Peyer's patch (tissue), 4 donors: ENCODE data around the gene CA14. TPM values are rescaled to one million over a fixed set of nuclear protein-coding genes. Genes with fewer than 3 reads are reported as not detected.
A peak's percentile ranks its signal among the peaks of the same experiment; 100 is the strongest.

Experiments used
- DNase-seq, 3 donors: peaks; one replicate each; pipeline ENCODE4 v3.0.0-alpha.2; 2017 to 2019
- H3K27ac ChIP-seq, 4 donors: fragments of 200-600 bp; sonication (generic); one replicate each; pipeline ENCODE4 v1.5.1; 2016 to 2019
- H3K27me3 ChIP-seq, 2 donors: fragments of 200-600 bp; sonication (generic); one replicate each; pipeline ENCODE4 v1.5.1; 2019
- H3K36me3 ChIP-seq, 3 donors: fragments of 200-600 bp; sonication (generic); one replicate each; pipeline ENCODE4 v1.5.1; 2016 to 2019
- H3K4me1 ChIP-seq, 4 donors: fragments of 200-600 bp; sonication (generic); one replicate each; pipeline ENCODE4 v1.5.1; 2016 to 2019
- H3K4me3 ChIP-seq, 4 donors: fragments of 200-600 bp; sonication (generic); 1 replicate in 3 of 4; 2 replicates in 1 of 4; pipeline ENCODE4 v1.5.1; 2016 to 2019; ENCODE audit warnings: mild to moderate bottlenecking in 1 of 4
- H3K9me3 ChIP-seq, 4 donors: fragments of 200-600 bp; sonication (generic); one replicate each; pipeline ENCODE4 v1.5.1; 2016 to 2019; ENCODE audit warnings: mild to moderate bottlenecking in 1 of 4
- CTCF ChIP-seq, 6 experiments: fragments of 450-650 bp in 4 of 6; fragments of 200-600 bp in 2 of 6; sonication (generic) in 1 of 6; IDR thresholded peaks; one replicate each; pipeline ENCODE4 v1.5.1; 2017 to 2019; ENCODE audit warnings: antibody characterized with exemption in 6 of 6, mild to moderate bottlenecking in 3 of 6, moderate library complexity in 1 of 6
- POLR2A ChIP-seq, 2 donors: fragments of 450-650 bp; IDR thresholded peaks; one replicate each; pipeline ENCODE4 v1.5.1; 2017; ENCODE audit warnings: antibody characterized with exemption in 2 of 2, mild to moderate bottlenecking in 2 of 2, moderate library complexity in 2 of 2
- total RNA-seq, 4 donors: library from RNA; depleted of rRNA; stranded (reverse); fragments of >200 nt; gene quantifications; one replicate each; pipeline ENCODE4 v1.1.0, GENCODE V29; 2016

CA14 gene
- total RNA-seq, 4 donors from 2014 or later: not detected

- Histone ChIP-seq H3K4me3 (no peak overlapping the region), H3K36me3 (no peaks in the 10 kb centered on the region), H3K9me3 (no peaks in the 10 kb centered on the region), H3K27ac (no peak overlapping the region), H3K27me3 (no peaks in the 10 kb centered on the region), H3K4me1 (peaks cover 0 to 12% (median 0%) of the 10 kb centered on the region in 4 donors)
- peak in 1 of 3 donors; percentile 46 for DNase-seq
- no peak for TF ChIP-seq POLR2A (IDR thresholded peaks at IDR 0.05)
- no peak for TF ChIP-seq CTCF (IDR thresholded peaks at IDR 0.05)
Observed at GRCh38 chr1:150237746-150238145, 19.8 kb upstream of the CA14 start.

- H3K27me3 ChIP-seq: no peaks in the 10 kb centered on the region
- DNase-seq: no peak
- no peaks in the 10 kb centered on the region for H3K4me1 ChIP-seq
- H3K4me3 ChIP-seq: no peak overlapping the region
- no peaks in the 10 kb centered on the region for H3K36me3 ChIP-seq
- no peak for TF ChIP-seq POLR2A (IDR thresholded peaks at IDR 0.05)
- TF ChIP-seq CTCF (IDR thresholded peaks at IDR 0.05): no peak
- no peak overlapping the region for H3K27ac ChIP-seq
- H3K9me3 ChIP-seq: no peaks in the 10 kb centered on the region
Observed at GRCh38 chr1:150243003-150243402, 14.6 kb upstream of the CA14 start.

GRCh38 chr1:150249936-150250335 is 7.6 kb upstream of the CA14 start:
- no peaks in the 10 kb centered on the region for H3K9me3 ChIP-seq
- DNase-seq: no peak
- no peak overlapping the region for H3K4me3 ChIP-seq
- no peak for TF ChIP-seq CTCF (IDR thresholded peaks at IDR 0.05)
- TF ChIP-seq POLR2A (IDR thresholded peaks at IDR 0.05): no peak
- H3K27ac ChIP-seq: no peak overlapping the region
- no peaks in the 10 kb centered on the region for H3K4me1 ChIP-seq
- H3K36me3 ChIP-seq: no peaks in the 10 kb centered on the region
- H3K27me3 ChIP-seq: no peaks in the 10 kb centered on the region

GRCh38 chr1:150256198-150256553 is 1.4 kb upstream of the CA14 start:
- peaks cover 0 to 17% (median 2%) of the 10 kb centered on the region in 4 donors for H3K4me1 ChIP-seq
- no peak for TF ChIP-seq CTCF (IDR thresholded peaks at IDR 0.05)
- no peak for TF ChIP-seq POLR2A (IDR thresholded peaks at IDR 0.05)
- H3K27ac ChIP-seq: peak overlapping the region in 1 of 4 donors; percentile 64

GRCh38 chr1:150256554-150257341 is 826 bp upstream of the CA14 start:
- Histone ChIP-seq H3K27me3 (no peaks in the 10 kb centered on the region), H3K4me1 (peaks cover 0 to 17% (median 2%) of the 10 kb centered on the region in 4 donors), H3K27ac (peak overlapping the region in 1 of 4 donors; percentile 64), H3K36me3 (no peaks in the 10 kb centered on the region), H3K9me3 (no peaks in the 10 kb centered on the region), H3K4me3 (no peak overlapping the region)
- DNase-seq: no peak
- no peak for TF ChIP-seq POLR2A (IDR thresholded peaks at IDR 0.05)
- TF ChIP-seq CTCF (IDR thresholded peaks at IDR 0.05): no peak

More at GRCh38 chr1:150256198-150256553, 1.4 kb upstream of the CA14 start:
- Histone ChIP-seq H3K9me3 (no peaks in the 10 kb centered on the region), H3K4me3 (no peak overlapping the region), H3K36me3 (no peaks in the 10 kb centered on the region), H3K27me3 (no peaks in the 10 kb centered on the region)
- DNase-seq: no peak
